Activated gamma-delta T cell (primary cell): ENCODE data around the gene ARL11.

Experiments
- DNase-seq: peaks from one replicate; lab custom pipeline; 2025; lab: John Stamatoyannopoulos, UW

The ARL11 gene

GRCh38 chr13:49615836-49616675 lies 12.3 kb upstream of the ARL11 start:
- no peak for DNase-seq

- no peak for DNase-seq
Measured at GRCh38 chr13:49616676-49617065, 11.6 kb upstream of the ARL11 start.

- no peak for DNase-seq
Measured at GRCh38 chr13:49620170-49620621, 8.1 kb upstream of the ARL11 start.

GRCh38 chr13:49622174-49622946 lies 5.9 kb upstream of the ARL11 start:
- no peak for DNase-seq

GRCh38 chr13:49624229-49624628 lies 4.1 kb upstream of the ARL11 start:
- DNase-seq, result no peak

- DNase-seq, result no peak
Measured at GRCh38 chr13:49625392-49626079, 2.8 kb upstream of the ARL11 start.

- no peak for DNase-seq
Measured at GRCh38 chr13:49629196-49629938, 1.1 kb downstream of the ARL11 start.

- no peak for DNase-seq
Measured at GRCh38 chr13:49629947-49630346, 1.6 kb downstream of the ARL11 start.

GRCh38 chr13:49630580-49630979 lies 2.3 kb downstream of the ARL11 start:
- DNase-seq, result no peak

- no peak for DNase-seq
Measured at GRCh38 chr13:49632156-49632555, 3.8 kb downstream of the ARL11 start.

GRCh38 chr13:49633710-49634109 lies 5.4 kb downstream of the ARL11 start:
- no peak for DNase-seq

- DNase-seq, result no peak
Measured at GRCh38 chr13:49635599-49636433, 7.5 kb downstream of the ARL11 start.

- DNase-seq, result no peak
Measured at GRCh38 chr13:49636705-49637104, 8.4 kb downstream of the ARL11 start.

- DNase-seq, result no peak
Measured at GRCh38 chr13:49638030-49638743, 9.9 kb downstream of the ARL11 start.

- no peak for DNase-seq
Measured at GRCh38 chr13:49638744-49639072, 10.4 kb downstream of the ARL11 start.

- DNase-seq, result no peak
Measured at GRCh38 chr13:49641801-49642291, 13.5 kb downstream of the ARL11 start.

- no peak for DNase-seq
Measured at GRCh38 chr13:49643035-49643646, 14.8 kb downstream of the ARL11 start.

- DNase-seq, result no peak
Measured at GRCh38 chr13:49645451-49645850, 17.1 kb downstream of the ARL11 start.

- no peak for DNase-seq
Measured at GRCh38 chr13:49646688-49647087, 18.4 kb downstream of the ARL11 start.
